ENCODE measurements around the gene C1orf105.

The C1orf105 gene

GRCh38 chr1:172408958-172409357 lies 11.5 kb upstream of the C1orf105 start:
- H3K4me3 ChIP-seq (ENCODE audit: low read depth, low read length) = no peak overlapping the region
- ChIA-PET POLR2A (no interaction called here), CTCF (interaction anchor here (0.7 to 2.5 kb wide), 8 partner anchors 10 to 425 kb away, joined by 3 to 8 read pairs (median 4); partner anchors contain the start of gene PIGC)
- TF ChIP-seq CTCF (IDR thresholded peaks at IDR 0.05; ENCODE audit: insufficient read depth, low read length, missing control alignments) = no peak
- DNase-seq (ENCODE audit: low read depth, low spot score) = no peak

GRCh38 chr1:172410027-172410426 lies 10.5 kb upstream of the C1orf105 start:
- no peak overlapping the region for H3K4me3 ChIP-seq (ENCODE audit: low read depth, low read length)
- DNase-seq (ENCODE audit: low read depth, low spot score) = no peak
- POLR2A ChIA-PET = no interaction called here
- CTCF ChIA-PET = interaction anchor here (0.7 to 2.5 kb wide), 3 partner anchors 10 to 408 kb away, joined by 3 to 6 read pairs (median 6); no protein-coding TSS in a partner anchor
- no peak for TF ChIP-seq CTCF (IDR thresholded peaks at IDR 0.05; ENCODE audit: insufficient read depth, low read length, missing control alignments)

- ChIA-PET POLR2A (no interaction called here), CTCF (interaction anchor here (0.8 to 3.1 kb wide), 7 partner anchors 9 to 409 kb away, joined by 3 to 17 read pairs (median 4); partner anchors contain the start of gene PIGC)
- no peak overlapping the region for H3K4me3 ChIP-seq (ENCODE audit: low read depth, low read length)
- DNase-seq (ENCODE audit: low read depth, low spot score) = no peak
- TF ChIP-seq CTCF (IDR thresholded peaks at IDR 0.05; ENCODE audit: insufficient read depth, low read length, missing control alignments) = no peak
Measured at GRCh38 chr1:172411791-172412338, 8.6 kb upstream of the C1orf105 start.

GRCh38 chr1:172414331-172414730 lies 6.2 kb upstream of the C1orf105 start:
- CTCF ChIA-PET = interaction anchor here (0.7 to 3.9 kb wide), 3 partner anchors 14 to 429 kb away, joined by 3 to 21 read pairs (median 3); no protein-coding TSS in a partner anchor

GRCh38 chr1:172416496-172417035 lies 3.9 kb upstream of the C1orf105 start:
- DNase-seq (ENCODE audit: low read depth, low spot score) = no peak
- CTCF ChIA-PET = interaction anchor here (0.7 to 4.1 kb wide), 15 partner anchors 11 to 616 kb away, joined by 3 to 30 read pairs (median 3); no protein-coding TSS in a partner anchor
- POLR2A ChIA-PET = no interaction called here
- no peak overlapping the region for H3K4me3 ChIP-seq (ENCODE audit: low read depth, low read length)
- no peak for TF ChIP-seq CTCF (IDR thresholded peaks at IDR 0.05; ENCODE audit: insufficient read depth, low read length, missing control alignments)

More at GRCh38 chr1:172414331-172414730, 6.2 kb upstream of the C1orf105 start:
- POLR2A ChIA-PET = no interaction called here
- H3K4me3 ChIP-seq (ENCODE audit: low read depth, low read length) = no peak overlapping the region
- no peak for DNase-seq (ENCODE audit: low read depth, low spot score)
- no peak for TF ChIP-seq CTCF (IDR thresholded peaks at IDR 0.05; ENCODE audit: insufficient read depth, low read length, missing control alignments)

GRCh38 chr1:172417557-172417956 lies 2.9 kb upstream of the C1orf105 start:
- TF ChIP-seq CTCF (IDR thresholded peaks at IDR 0.05; ENCODE audit: insufficient read depth, low read length, missing control alignments) = no peak
- no peak overlapping the region for H3K4me3 ChIP-seq (ENCODE audit: low read depth, low read length)
- no peak for DNase-seq (ENCODE audit: low read depth, low spot score)
- CTCF ChIA-PET = interaction anchor here (0.8 to 4.1 kb wide), 12 partner anchors 10 to 617 kb away, joined by 3 to 30 read pairs (median 4); partner anchors contain the start of gene PIGC
- POLR2A ChIA-PET = interaction anchor here (0.7 kb wide), 1 partner anchor 13 kb away, joined by 3 read pairs; no protein-coding TSS in a partner anchor

All from AG04449 (cell line).